WTC11 (cell line): Measurements from ENCODE around the gene PRRC2B. TPM values are rescaled to one million over a fixed set of nuclear protein-coding genes. Genes with fewer than 3 reads are reported as not detected.

ENCODE experiments used
- ATAC-seq: fragments of 200-7000 bp; cut with Tn5 transposase; 2 replicates; pipeline ENCODE4 v1.10.0; 2021; ENCODE audit warnings: mild to moderate bottlenecking, moderate library complexity
- CTCF ChIA-PET: fragments of 300-600 bp; sonication (Branson Sonifier 250); formaldehyde crosslinking; loops from one replicate; lab custom pipeline; 2021; ENCODE audit warnings: antibody characterized with exemption; lab: Charles Lee
- POLR2A ChIA-PET: fragments of 350-600 bp; sonication (Branson Sonifier 250); formaldehyde crosslinking; loops from one replicate; lab custom pipeline; 2021; ENCODE audit warnings: antibody characterized with exemption; lab: Charles Lee
- DNase-seq: peaks from one replicate; pipeline ENCODE4 v3.0.0; 2021; ENCODE audit warnings: low spot score
- H3K27ac Mint-ChIP-seq: 2 replicates; pipeline ENCODE4 v1.8.0; 2021; ENCODE audit warnings: mixed read lengths
- H3K27me3 Mint-ChIP-seq: 2 replicates; pipeline ENCODE4 v1.8.0; 2021; ENCODE audit warnings: low read depth, mild to moderate bottlenecking, moderate library complexity, mixed read lengths
- H3K36me3 Mint-ChIP-seq: 2 replicates; pipeline ENCODE4 v1.8.0; 2021; ENCODE audit warnings: mixed read lengths
- H3K4me1 Mint-ChIP-seq: 2 replicates; pipeline ENCODE4 v1.8.0; 2022; ENCODE audit warnings: mixed read lengths
- H3K4me3 Mint-ChIP-seq: 2 replicates; pipeline ENCODE4 v1.8.0; 2021; ENCODE audit warnings: mild to moderate bottlenecking, moderate library complexity, mixed read lengths
- H3K9me3 Mint-ChIP-seq: 2 replicates; pipeline ENCODE4 v1.8.0; 2021; ENCODE audit warnings: mixed read lengths
- CBFB ChIP-seq: sonication (generic); formaldehyde crosslinking; IDR thresholded peaks from 2 replicates; pipeline ENCODE4 v1.8.1; 2022; ENCODE audit warnings: mild to moderate bottlenecking, low read depth, missing genetic modification reagents
- GRHL2 ChIP-seq: fragments of 250-450 bp; sonication (Bioruptor Pico); IDR thresholded peaks from 2 replicates; pipeline ENCODE4 v1.8.0; 2022; ENCODE audit warnings: mild to moderate bottlenecking, moderate library complexity; ENCODE audit not compliant: insufficient replicate concordance, severe bottlenecking
- NFYB ChIP-seq: sonication (generic); formaldehyde crosslinking; conservative IDR thresholded peaks from 2 replicates; pipeline ENCODE4 v1.8.0; 2022; ENCODE audit warnings: low read depth, missing genetic modification reagents
- NR3C1 ChIP-seq: sonication (generic); formaldehyde crosslinking; conservative IDR thresholded peaks from 2 replicates; pipeline ENCODE4 v1.8.1; 2023; ENCODE audit warnings: low read depth, mild to moderate bottlenecking, missing genetic modification reagents
- OVOL2 ChIP-seq: fragments of 250-450 bp; sonication (Bioruptor Pico); IDR thresholded peaks from 2 replicates; pipeline ENCODE4 v1.9.0; 2021; ENCODE audit warnings: mild to moderate bottlenecking, borderline replicate concordance
- SMAD4 ChIP-seq: sonication (generic); formaldehyde crosslinking; IDR thresholded peaks from 2 replicates; pipeline ENCODE4 v1.8.0; 2022; ENCODE audit warnings: mild to moderate bottlenecking, missing genetic modification reagents
- TCF7 ChIP-seq: sonication (generic); formaldehyde crosslinking; IDR thresholded peaks from 2 replicates; pipeline ENCODE4 v1.8.0; 2022; ENCODE audit warnings: mild to moderate bottlenecking, low read depth, missing genetic modification reagents, moderate library complexity
- ZNF416 ChIP-seq: fragments of 250-450 bp; sonication (Bioruptor Pico); IDR thresholded peaks from 2 replicates; pipeline ENCODE4 v1.9.0; 2021; ENCODE audit warnings: mild to moderate bottlenecking, inconsistent platforms
- total RNA-seq: library from RNA; stranded (reverse); gene quantifications from 3 replicates; pipeline ENCODE4 v1.2.3, GENCODE V29; 2021
- TF ChIP-seq, protein P1 (sequence below): sonication (generic); formaldehyde crosslinking; IDR thresholded peaks from 2 replicates; pipeline ENCODE4 v1.8.1; 2022; ENCODE audit warnings: missing genetic modification reagents, borderline replicate concordance
- TF ChIP-seq, protein P2 (sequence below): fragments of 250-450 bp; sonication (Bioruptor Pico); IDR thresholded peaks from 2 replicates; pipeline ENCODE4 v2.1.2; 2022; ENCODE audit warnings: mild to moderate bottlenecking, moderate library complexity
- TF ChIP-seq, protein P3 (sequence below): sonication (generic); formaldehyde crosslinking; IDR thresholded peaks from 2 replicates; pipeline ENCODE4 v1.8.1; 2023; ENCODE audit warnings: mild to moderate bottlenecking, missing genetic modification reagents, moderate library complexity
- TF ChIP-seq, protein P4 (sequence below): fragments of 250-450 bp; sonication (Bioruptor Pico); conservative IDR thresholded peaks from 2 replicates; pipeline ENCODE4 v1.9.0; 2021; ENCODE audit warnings: mild to moderate bottlenecking
- TF ChIP-seq, protein P5 (sequence below): fragments of 250-450 bp; sonication (Bioruptor Pico); IDR thresholded peaks from 2 replicates; pipeline ENCODE4 v1.9.0; 2021; ENCODE audit warnings: mild to moderate bottlenecking
- TF ChIP-seq, protein P6 (sequence below): sonication (generic); formaldehyde crosslinking; IDR thresholded peaks from 2 replicates; pipeline ENCODE4 v1.8.0; 2022; ENCODE audit warnings: mild to moderate bottlenecking, missing genetic modification reagents
- TF ChIP-seq, protein P7 (sequence below): sonication (generic); formaldehyde crosslinking; IDR thresholded peaks from 2 replicates; pipeline ENCODE4 v1.8.0; 2022; ENCODE audit warnings: mild to moderate bottlenecking, missing genetic modification reagents
- TF ChIP-seq, protein P8 (sequence below): sonication (generic); formaldehyde crosslinking; IDR thresholded peaks from 2 replicates; pipeline ENCODE4 v1.8.1; 2023; ENCODE audit warnings: mild to moderate bottlenecking, missing genetic modification reagents, moderate library complexity
- TF ChIP-seq, protein P9 (sequence below): sonication (generic); formaldehyde crosslinking; IDR thresholded peaks from 2 replicates; pipeline ENCODE4 v1.8.0; 2022; ENCODE audit warnings: mild to moderate bottlenecking, missing genetic modification reagents
- TF ChIP-seq, protein P10 (sequence below): sonication (generic); formaldehyde crosslinking; IDR thresholded peaks from 2 replicates; pipeline ENCODE4 v1.8.1; 2023; ENCODE audit warnings: mild to moderate bottlenecking, moderate library complexity, missing genetic modification reagents

The PRRC2B gene
- total RNA-seq, 1 experiment from 2014 or later: 272 TPM

DNA sequence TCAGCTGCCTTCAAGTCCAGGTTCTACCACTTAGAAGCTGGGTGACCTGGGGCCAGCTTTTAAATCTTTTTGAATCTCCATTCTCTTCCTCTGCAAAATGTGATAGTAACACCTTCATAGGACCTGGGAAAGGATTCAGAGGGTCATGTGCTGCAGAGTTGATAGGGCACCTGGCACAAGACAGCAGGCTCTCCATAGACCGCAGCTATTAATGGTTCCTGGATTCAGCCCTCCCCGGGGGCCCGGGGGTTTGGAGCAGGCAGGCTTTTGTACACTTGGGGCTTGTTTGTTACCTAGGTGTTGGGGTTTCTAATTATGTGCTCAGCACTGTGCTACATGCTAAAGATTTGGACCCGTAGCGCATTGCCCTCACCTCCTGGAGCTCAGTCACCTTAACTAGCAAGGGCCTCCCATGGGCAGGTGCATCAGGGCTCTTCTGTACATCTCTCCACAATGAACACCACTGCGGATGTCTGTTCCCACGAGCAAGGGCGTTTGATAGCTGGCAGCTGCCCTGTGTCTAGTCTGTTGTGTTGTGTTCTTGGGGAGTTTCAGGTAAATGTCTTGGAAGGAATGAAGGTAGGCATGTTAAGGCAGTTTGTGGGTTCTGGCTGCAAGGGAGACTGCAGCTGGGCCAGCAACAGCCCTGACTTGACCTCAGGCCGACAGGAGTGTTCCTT lies 12.1 kb downstream of the PRRC2B start:
- ATAC-seq: no peak
- Mint-ChIP-seq H3K27me3 (no peaks in the 10 kb centered on the region), H3K4me3 (peak overlapping the region; percentile 51), H3K27ac (peak overlapping the region; percentile 99)
- TF ChIP-seq, protein P1, sequence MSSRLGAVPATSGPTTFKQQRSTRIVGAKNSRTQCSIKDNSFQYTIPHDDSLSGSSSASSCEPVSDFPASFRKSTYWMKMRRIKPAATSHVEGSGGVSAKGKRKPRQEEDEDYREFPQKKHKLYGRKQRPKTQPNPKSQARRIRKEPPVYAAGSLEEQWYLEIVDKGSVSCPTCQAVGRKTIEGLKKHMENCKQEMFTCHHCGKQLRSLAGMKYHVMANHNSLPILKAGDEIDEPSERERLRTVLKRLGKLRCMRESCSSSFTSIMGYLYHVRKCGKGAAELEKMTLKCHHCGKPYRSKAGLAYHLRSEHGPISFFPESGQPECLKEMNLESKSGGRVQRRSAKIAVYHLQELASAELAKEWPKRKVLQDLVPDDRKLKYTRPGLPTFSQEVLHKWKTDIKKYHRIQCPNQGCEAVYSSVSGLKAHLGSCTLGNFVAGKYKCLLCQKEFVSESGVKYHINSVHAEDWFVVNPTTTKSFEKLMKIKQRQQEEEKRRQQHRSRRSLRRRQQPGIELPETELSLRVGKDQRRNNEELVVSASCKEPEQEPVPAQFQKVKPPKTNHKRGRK (CRISPR knock-in tag): no peak
- TF ChIP-seq, protein P2, sequence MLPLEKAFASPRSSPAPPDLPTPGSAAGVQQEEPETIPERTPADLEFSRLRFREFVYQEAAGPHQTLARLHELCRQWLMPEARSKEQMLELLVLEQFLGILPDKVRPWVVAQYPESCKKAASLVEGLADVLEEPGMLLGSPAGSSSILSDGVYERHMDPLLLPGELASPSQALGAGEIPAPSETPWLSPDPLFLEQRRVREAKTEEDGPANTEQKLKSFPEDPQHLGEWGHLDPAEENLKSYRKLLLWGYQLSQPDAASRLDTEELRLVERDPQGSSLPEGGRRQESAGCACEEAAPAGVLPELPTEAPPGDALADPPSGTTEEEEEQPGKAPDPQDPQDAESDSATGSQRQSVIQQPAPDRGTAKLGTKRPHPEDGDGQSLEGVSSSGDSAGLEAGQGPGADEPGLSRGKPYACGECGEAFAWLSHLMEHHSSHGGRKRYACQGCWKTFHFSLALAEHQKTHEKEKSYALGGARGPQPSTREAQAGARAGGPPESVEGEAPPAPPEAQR: no peak
- TF ChIP-seq, protein P3, sequence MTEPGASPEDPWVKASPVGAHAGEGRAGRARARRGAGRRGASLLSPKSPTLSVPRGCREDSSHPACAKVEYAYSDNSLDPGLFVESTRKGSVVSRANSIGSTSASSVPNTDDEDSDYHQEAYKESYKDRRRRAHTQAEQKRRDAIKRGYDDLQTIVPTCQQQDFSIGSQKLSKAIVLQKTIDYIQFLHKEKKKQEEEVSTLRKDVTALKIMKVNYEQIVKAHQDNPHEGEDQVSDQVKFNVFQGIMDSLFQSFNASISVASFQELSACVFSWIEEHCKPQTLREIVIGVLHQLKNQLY (CRISPR knock-in tag): no peak
- no peak for TF ChIP-seq ZNF416 (CRISPR knock-in tag)
- no peak for TF ChIP-seq OVOL2 (CRISPR knock-in tag)
- no peak for TF ChIP-seq GRHL2
- TF ChIP-seq, protein P4, sequence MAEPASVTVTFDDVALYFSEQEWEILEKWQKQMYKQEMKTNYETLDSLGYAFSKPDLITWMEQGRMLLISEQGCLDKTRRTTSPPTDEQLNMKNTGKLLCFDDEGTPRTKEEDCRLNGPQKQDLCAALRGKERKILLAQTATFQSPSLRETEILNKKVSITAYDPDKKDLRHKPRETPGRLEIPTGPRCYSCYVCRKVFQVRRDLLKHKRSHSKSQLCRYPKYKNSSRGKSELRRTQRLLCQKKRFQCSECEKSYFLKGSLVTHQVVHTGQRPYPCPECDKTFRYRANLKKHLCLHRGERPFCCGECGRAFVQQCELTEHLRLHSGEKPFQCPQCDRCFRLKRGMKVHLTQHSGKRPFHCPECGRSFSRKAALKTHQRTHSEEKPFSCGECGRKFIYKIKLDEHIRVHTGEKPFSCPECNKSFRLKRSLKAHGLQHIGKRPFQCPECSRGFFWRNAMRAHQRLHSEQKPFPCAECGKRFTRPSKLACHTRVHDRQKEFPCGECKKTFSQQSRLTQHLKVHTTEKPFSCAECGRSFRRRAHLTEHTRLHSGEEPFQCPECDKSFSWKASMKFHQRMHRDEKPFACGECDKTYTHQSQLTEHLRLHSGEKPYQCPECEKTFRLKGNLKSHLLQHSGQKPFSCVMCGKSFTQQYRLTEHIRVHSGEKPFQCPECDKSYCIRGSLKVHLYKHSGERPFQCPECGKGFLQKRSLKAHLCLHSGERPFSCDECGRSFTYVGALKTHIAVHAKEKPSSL (CRISPR knock-in tag): 0 out of 2 replicates have a peak, but pooled peaks have one; percentile 16
- TF ChIP-seq TCF7 (CRISPR knock-in tag): no peak
- TF ChIP-seq, protein P5, sequence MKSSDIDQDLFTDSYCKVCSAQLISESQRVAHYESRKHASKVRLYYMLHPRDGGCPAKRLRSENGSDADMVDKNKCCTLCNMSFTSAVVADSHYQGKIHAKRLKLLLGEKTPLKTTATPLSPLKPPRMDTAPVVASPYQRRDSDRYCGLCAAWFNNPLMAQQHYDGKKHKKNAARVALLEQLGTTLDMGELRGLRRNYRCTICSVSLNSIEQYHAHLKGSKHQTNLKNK: no peak
- TF ChIP-seq, protein P6, sequence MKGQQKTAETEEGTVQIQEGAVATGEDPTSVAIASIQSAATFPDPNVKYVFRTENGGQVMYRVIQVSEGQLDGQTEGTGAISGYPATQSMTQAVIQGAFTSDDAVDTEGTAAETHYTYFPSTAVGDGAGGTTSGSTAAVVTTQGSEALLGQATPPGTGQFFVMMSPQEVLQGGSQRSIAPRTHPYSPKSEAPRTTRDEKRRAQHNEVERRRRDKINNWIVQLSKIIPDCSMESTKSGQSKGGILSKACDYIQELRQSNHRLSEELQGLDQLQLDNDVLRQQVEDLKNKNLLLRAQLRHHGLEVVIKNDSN: 0 out of 2 replicates have a peak, but pooled peaks have one; percentile 14
- TF ChIP-seq, all 79 proteins: peak for 2
- peaks cover 93% of the 10 kb centered on the region for H3K4me1 Mint-ChIP-seq
- ChIA-PET CTCF (interaction anchor here (0.5 to 8.8 kb wide), 13 partner anchors 9 to 72 kb away, joined by 3 to 72 read pairs (median 4); no protein-coding TSS in a partner anchor), POLR2A (interaction anchor here (0.7 to 2.5 kb wide), 5 partner anchors 9 to 33 kb away, joined by 3 to 15 read pairs (median 6); no protein-coding TSS in a partner anchor)
- H3K36me3 Mint-ChIP-seq: peaks cover 8% of the 10 kb centered on the region
- no peak for DNase-seq
- no peaks in the 10 kb centered on the region for H3K9me3 Mint-ChIP-seq

DNA sequence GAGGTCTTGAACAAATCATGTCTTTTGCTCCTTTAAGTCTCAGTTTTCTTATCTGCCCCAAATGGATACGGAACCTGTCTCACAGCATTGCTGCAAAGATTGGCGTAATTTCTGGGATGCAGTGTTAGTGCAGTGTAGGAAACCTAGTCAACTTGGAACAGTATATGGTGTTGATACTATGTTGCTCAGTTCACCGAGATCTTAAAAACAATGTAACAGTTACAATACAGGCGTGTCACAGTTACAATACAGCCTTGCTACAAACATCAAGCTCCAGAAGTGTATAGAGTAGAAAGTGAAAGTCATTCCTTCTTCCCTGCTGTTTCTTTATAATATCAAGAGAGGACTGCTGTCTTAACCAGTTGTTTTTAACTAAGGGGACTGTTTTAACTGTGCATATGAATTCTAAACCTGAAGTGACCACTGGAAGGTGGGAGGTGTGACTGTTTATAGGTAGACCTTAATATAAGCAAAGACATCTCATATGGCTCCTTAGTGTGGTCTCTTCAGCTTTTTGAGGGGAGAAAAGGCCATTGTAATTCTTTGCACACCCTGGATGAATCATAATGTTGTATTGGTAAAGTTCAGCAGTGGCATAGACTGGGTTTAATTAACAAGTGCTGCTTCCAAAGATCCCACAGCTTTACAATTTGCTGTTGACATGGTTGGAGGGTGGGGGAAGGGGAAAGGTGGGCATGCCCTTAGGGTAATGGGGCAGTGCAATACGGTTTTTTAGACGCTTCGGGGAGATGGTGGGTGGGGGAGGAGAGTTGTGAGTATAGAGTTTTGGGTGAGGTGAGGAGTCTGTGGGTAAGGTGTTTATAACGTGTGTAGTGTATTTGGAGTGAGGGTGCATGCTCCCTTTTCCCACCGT lies 12.9 kb downstream of the PRRC2B start:
- DNase-seq (no peak), ATAC-seq (no peak)
- Mint-ChIP-seq H3K36me3 (peaks cover 8% of the 10 kb centered on the region), H3K27ac (peak overlapping the region; percentile 99), H3K9me3 (no peaks in the 10 kb centered on the region), H3K4me1 (peaks cover 91% of the 10 kb centered on the region), H3K4me3 (peak overlapping the region; percentile 51), H3K27me3 (no peaks in the 10 kb centered on the region)
- CTCF ChIA-PET: interaction anchor here (0.6 to 8.8 kb wide), 13 partner anchors 9 to 70 kb away, joined by 3 to 72 read pairs (median 5); no protein-coding TSS in a partner anchor
- POLR2A ChIA-PET: interaction anchor here (0.6 to 2.5 kb wide), 5 partner anchors 10 to 34 kb away, joined by 3 to 15 read pairs (median 6); no protein-coding TSS in a partner anchor
- TF ChIP-seq, protein P7, sequence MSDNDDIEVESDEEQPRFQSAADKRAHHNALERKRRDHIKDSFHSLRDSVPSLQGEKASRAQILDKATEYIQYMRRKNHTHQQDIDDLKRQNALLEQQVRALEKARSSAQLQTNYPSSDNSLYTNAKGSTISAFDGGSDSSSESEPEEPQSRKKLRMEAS (CRISPR knock-in tag): no peak
- TF ChIP-seq NR3C1 (CRISPR knock-in tag) (no peak), NFYB (CRISPR knock-in tag) (no peak), SMAD4 (no peak), CBFB (CRISPR knock-in tag) (no peak), OVOL2 (CRISPR knock-in tag) (no peak)
- TF ChIP-seq, protein P8, sequence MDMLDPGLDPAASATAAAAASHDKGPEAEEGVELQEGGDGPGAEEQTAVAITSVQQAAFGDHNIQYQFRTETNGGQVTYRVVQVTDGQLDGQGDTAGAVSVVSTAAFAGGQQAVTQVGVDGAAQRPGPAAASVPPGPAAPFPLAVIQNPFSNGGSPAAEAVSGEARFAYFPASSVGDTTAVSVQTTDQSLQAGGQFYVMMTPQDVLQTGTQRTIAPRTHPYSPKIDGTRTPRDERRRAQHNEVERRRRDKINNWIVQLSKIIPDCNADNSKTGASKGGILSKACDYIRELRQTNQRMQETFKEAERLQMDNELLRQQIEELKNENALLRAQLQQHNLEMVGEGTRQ (CRISPR knock-in tag): no peak
- TF ChIP-seq, protein P9, sequence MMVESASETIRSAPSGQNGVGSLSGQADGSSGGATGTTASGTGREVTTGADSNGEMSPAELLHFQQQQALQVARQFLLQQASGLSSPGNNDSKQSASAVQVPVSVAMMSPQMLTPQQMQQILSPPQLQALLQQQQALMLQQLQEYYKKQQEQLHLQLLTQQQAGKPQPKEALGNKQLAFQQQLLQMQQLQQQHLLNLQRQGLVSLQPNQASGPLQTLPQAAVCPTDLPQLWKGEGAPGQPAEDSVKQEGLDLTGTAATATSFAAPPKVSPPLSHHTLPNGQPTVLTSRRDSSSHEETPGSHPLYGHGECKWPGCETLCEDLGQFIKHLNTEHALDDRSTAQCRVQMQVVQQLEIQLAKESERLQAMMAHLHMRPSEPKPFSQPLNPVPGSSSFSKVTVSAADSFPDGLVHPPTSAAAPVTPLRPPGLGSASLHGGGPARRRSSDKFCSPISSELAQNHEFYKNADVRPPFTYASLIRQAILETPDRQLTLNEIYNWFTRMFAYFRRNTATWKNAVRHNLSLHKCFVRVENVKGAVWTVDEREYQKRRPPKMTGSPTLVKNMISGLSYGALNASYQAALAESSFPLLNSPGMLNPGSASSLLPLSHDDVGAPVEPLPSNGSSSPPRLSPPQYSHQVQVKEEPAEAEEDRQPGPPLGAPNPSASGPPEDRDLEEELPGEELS (CRISPR knock-in tag): no peak
- TF ChIP-seq, protein P10, sequence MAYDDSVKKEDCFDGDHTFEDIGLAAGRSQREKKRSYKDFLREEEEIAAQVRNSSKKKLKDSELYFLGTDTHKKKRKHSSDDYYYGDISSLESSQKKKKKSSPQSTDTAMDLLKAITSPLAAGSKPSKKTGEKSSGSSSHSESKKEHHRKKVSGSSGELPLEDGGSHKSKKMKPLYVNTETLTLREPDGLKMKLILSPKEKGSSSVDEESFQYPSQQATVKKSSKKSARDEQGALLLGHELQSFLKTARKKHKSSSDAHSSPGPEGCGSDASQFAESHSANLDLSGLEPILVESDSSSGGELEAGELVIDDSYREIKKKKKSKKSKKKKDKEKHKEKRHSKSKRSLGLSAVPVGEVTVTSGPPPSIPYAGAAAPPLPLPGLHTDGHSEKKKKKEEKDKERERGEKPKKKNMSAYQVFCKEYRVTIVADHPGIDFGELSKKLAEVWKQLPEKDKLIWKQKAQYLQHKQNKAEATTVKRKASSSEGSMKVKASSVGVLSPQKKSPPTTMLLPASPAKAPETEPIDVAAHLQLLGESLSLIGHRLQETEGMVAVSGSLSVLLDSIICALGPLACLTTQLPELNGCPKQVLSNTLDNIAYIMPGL (CRISPR knock-in tag): no peak
